Endothelial cell of umbilical vein (primary cell): Measurements from ENCODE around the gene CLDN9. TPM values are rescaled to one million over a fixed set of nuclear protein-coding genes. Genes with fewer than 3 reads are reported as not detected.

Experiments used
- BruUV-seq: library from RNA; stranded (reverse); fragments of 400-500 nt; replicated peaks from 2 replicates; lab custom pipeline; 2021; lab: Mats Ljungman, UMichigan
- CTCF ChIA-PET: fragments of 300-600, 350-600 bp; sonication (Branson Sonifier 250); formaldehyde crosslinking; loops from one replicate; lab custom pipeline; 2021; ENCODE audit warnings: antibody characterized with exemption, inconsistent platforms; lab: Charles Lee
- POLR2A ChIA-PET: fragments of 300-600, 350-600 bp; sonication (Branson Sonifier 250); formaldehyde crosslinking; loops from one replicate; lab custom pipeline; 2021; ENCODE audit warnings: antibody characterized with exemption, inconsistent platforms; lab: Charles Lee
- DNase-seq: peaks from one replicate; pipeline ENCODE4 v3.0.0-alpha.2; 2011; ENCODE audit warnings: low read depth, low spot score
- FAIRE-seq: peaks from 2 replicates; lab custom pipeline; 2011; peaks lifted over from hg19 to GRCh38; lab: Jason Lieb, UNC
- H2AFZ ChIP-seq: 2 replicates; pipeline ENCODE4 v1.6.0; 2012; ENCODE audit warnings: low read depth, low read length, control low read depth, inconsistent platforms
- H3K27ac ChIP-seq: 2 replicates; pipeline ENCODE4 v1.5.1; 2011; ENCODE audit warnings: low read depth, mild to moderate bottlenecking, control low read depth, low read length, moderate library complexity; ENCODE audit not compliant: insufficient read depth
- H3K27me3 ChIP-seq, 2 experiments: 2 replicates each; pipeline versions ENCODE4 v1.6.0 to v1.6.1; 2011; ENCODE audit warnings: low read length in 2 of 2, mixed read lengths in 1 of 2; ENCODE audit not compliant: control insufficient read depth in 2 of 2, insufficient read depth in 2 of 2
- H3K36me3 ChIP-seq, 2 experiments: 2 replicates in 1 of 2; 3 replicates in 1 of 2; pipeline ENCODE4 v1.5.1; 2011; ENCODE audit warnings: low read length in 2 of 2, mild to moderate bottlenecking in 1 of 2, moderate library complexity in 1 of 2; ENCODE audit not compliant: control insufficient read depth in 2 of 2, insufficient read depth in 2 of 2; ENCODE audit errors: extremely low read depth in 1 of 2
- H3K4me1 ChIP-seq: 3 replicates; pipeline ENCODE4 v1.5.1; 2011; ENCODE audit warnings: mild to moderate bottlenecking, low read length; ENCODE audit not compliant: control insufficient read depth, insufficient read depth; ENCODE audit errors: extremely low read depth
- H3K4me2 ChIP-seq: 2 replicates; pipeline ENCODE4 v1.6.1; 2011; ENCODE audit warnings: low read length, control low read depth, mixed read lengths; ENCODE audit not compliant: insufficient read depth
- H3K4me3 ChIP-seq, 3 experiments: fragments of 200-600 bp in 1 of 3; sonication (generic), shearing (Covaris generic) in 1 of 3; replicated peaks in 1 of 3; 2 replicates each; pipeline ENCODE4 v1.5.1; 2011 to 2016; ENCODE audit warnings: control low read depth in 3 of 3, low read length in 3 of 3, mild to moderate bottlenecking in 2 of 3, inconsistent platforms in 1 of 3, low read depth in 1 of 3, moderate library complexity in 1 of 3; ENCODE audit not compliant: insufficient read depth in 1 of 3
- H3K79me2 ChIP-seq: 2 replicates; pipeline ENCODE4 v1.6.0; 2012; ENCODE audit warnings: low read length, inconsistent platforms; ENCODE audit not compliant: control insufficient read depth, insufficient read depth
- H3K9ac ChIP-seq: replicated peaks from 2 replicates; pipeline ENCODE3; 2011; ENCODE audit warnings: low read length, control low read depth; ENCODE audit not compliant: insufficient read depth; ENCODE audit errors: extremely low read depth
- H3K9me1 ChIP-seq: replicated peaks from 3 replicates; pipeline ENCODE4 v1.6.0; 2011; ENCODE audit warnings: mild to moderate bottlenecking, low read length; ENCODE audit not compliant: control insufficient read depth, insufficient read depth; ENCODE audit errors: extremely low read depth
- H3K9me3 ChIP-seq: replicated peaks from 2 replicates; pipeline ENCODE4 v1.5.1; 2012; ENCODE audit warnings: low read length, inconsistent platforms; ENCODE audit not compliant: control insufficient read depth, insufficient read depth
- H4K20me1 ChIP-seq: replicated peaks from 2 replicates; pipeline ENCODE3; 2011; ENCODE audit warnings: mild to moderate bottlenecking, low read length; ENCODE audit not compliant: control insufficient read depth, insufficient read depth; ENCODE audit errors: extremely low read depth
- FOS ChIP-seq: IDR thresholded peaks from 2 replicates; pipeline ENCODE4 v1.6.1; 2011; ENCODE audit warnings: mild to moderate bottlenecking, low read length, moderate library complexity, borderline replicate concordance; ENCODE audit not compliant: insufficient read depth
- GATA2 ChIP-seq: IDR thresholded peaks from 2 replicates; pipeline ENCODE4 v1.7.0; 2011; ENCODE audit warnings: low read depth, mild to moderate bottlenecking, moderate library complexity, mixed read lengths, low read length; ENCODE audit not compliant: insufficient read length, insufficient read depth
- JUN ChIP-seq: IDR thresholded peaks from 2 replicates; pipeline ENCODE4 v1.6.1; 2011; ENCODE audit warnings: borderline replicate concordance, low read depth; ENCODE audit not compliant: insufficient read length, insufficient read depth
- MYC ChIP-seq: IDR thresholded peaks from one replicate; pipeline ENCODE4 v1.6.1; 2011; ENCODE audit warnings: mild to moderate bottlenecking, low read depth, low read length
- POLR2A ChIP-seq: IDR thresholded peaks from 2 replicates; pipeline ENCODE4 v1.6.1; 2012; ENCODE audit warnings: low read depth, mild to moderate bottlenecking, control low read depth, low read length
- POLR2AphosphoS5 ChIP-seq: IDR thresholded peaks from 2 replicates; pipeline ENCODE4 v1.6.1; 2012; ENCODE audit warnings: low read depth, mild to moderate bottlenecking, control low read depth, low read length, moderate library complexity; ENCODE audit not compliant: insufficient read depth
- dilution Hi-C: fragments of 300-500 bp; cut with MboI; formaldehyde crosslinking; loops from one replicate; pipeline ENCODE4 v1.15.0; 2019; ENCODE audit warnings: low sequenced_read_pairs; ENCODE audit not compliant: extremely low pct_ligation_motif_present
- intact Hi-C: fragments of 100-400 bp; cut with micrococcal nuclease; formaldehyde crosslinking; loops from one replicate; pipeline ENCODE4 v1.10.0; 2022
- polyA plus RNA-seq, 4 experiments: library from polyadenylated mRNA; depleted of rRNA in 3 of 4; stranded (reverse) in 3 of 4; unstranded in 1 of 4; fragments of >200 nt; gene quantifications; 2 replicates each; pipeline versions ENCODE4 v1.2.1 to v1.2.3, GENCODE V29; 2011 to 2012; ENCODE audit warnings: missing spikeins in 1 of 4
- total RNA-seq: library from RNA; stranded (reverse); gene quantifications from 2 replicates; pipeline ENCODE4 v1.2.3, GENCODE V29; 2021
- TF ChIP-seq, protein P1 (sequence below), 2 donors: IDR thresholded peaks; 1 replicate in 1 of 2; 2 replicates in 1 of 2; pipeline ENCODE4 v1.5.1; 2011; ENCODE audit warnings: low read length in 2 of 2, mild to moderate bottlenecking in 2 of 2, moderate library complexity in 2 of 2, control low read depth in 1 of 2, inconsistent platforms in 1 of 2, low read depth in 1 of 2; ENCODE audit not compliant: insufficient read depth in 1 of 2; ENCODE audit errors: extremely low read depth in 1 of 2
- TF ChIP-seq, protein P2 (sequence below): IDR thresholded peaks from 2 replicates; pipeline ENCODE4 v1.6.1; 2011; ENCODE audit not compliant: insufficient read depth, insufficient read length

CLDN9 gene
- total and polyA plus RNA-seq, 2 donors (not counting 3 experiments of a cell fraction or from before 2014, with no cell fraction given), result 0.06 TPM; not detected in 1

DNA sequence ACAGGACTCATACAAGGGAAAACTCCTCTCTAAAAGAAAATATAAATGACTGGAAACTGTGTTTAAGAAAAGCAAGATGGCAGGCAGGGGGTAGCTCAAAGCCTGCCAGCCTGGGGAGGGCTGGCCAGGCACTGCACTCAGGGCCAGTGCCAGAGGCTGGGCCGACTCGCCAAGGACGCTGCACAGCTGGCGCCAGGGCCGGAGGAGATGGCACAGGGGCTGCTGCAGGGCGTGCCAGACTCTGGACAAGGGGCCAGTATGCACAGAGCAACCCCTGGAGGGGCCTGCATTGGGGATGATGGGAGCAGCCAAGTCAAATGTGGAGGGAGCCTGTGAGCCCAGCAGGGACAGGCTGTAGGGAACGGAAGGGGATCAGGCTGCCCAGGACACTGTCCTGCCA is 36.5 kb upstream of the CLDN9 start:
- H2AFZ ChIP-seq, result no peak overlapping the region

More for the DNA sequence above, 36.5 kb upstream of the CLDN9 start:
- H4K20me1 ChIP-seq, result no peaks in the 10 kb centered on the region
- no peak for DNase-seq
- no peak for FAIRE-seq
- intact Hi-C loops (no loop called here), dilution Hi-C loops (no loop called here)
- TF ChIP-seq, protein P1, sequence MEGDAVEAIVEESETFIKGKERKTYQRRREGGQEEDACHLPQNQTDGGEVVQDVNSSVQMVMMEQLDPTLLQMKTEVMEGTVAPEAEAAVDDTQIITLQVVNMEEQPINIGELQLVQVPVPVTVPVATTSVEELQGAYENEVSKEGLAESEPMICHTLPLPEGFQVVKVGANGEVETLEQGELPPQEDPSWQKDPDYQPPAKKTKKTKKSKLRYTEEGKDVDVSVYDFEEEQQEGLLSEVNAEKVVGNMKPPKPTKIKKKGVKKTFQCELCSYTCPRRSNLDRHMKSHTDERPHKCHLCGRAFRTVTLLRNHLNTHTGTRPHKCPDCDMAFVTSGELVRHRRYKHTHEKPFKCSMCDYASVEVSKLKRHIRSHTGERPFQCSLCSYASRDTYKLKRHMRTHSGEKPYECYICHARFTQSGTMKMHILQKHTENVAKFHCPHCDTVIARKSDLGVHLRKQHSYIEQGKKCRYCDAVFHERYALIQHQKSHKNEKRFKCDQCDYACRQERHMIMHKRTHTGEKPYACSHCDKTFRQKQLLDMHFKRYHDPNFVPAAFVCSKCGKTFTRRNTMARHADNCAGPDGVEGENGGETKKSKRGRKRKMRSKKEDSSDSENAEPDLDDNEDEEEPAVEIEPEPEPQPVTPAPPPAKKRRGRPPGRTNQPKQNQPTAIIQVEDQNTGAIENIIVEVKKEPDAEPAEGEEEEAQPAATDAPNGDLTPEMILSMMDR (IDR thresholded peaks at IDR 0.05; ENCODE audit: extremely low read depth in 1 of 2, insufficient read depth in 1 of 2, low read depth in 1 of 2, low read length in 2 of 2), result no peak
- TF ChIP-seq POLR2A, result no peak
- no peak for TF ChIP-seq JUN
- TF ChIP-seq, protein P2, sequence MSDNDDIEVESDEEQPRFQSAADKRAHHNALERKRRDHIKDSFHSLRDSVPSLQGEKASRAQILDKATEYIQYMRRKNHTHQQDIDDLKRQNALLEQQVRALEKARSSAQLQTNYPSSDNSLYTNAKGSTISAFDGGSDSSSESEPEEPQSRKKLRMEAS, result no peak
- no peak for TF ChIP-seq GATA2
- TF ChIP-seq POLR2AphosphoS5, result no peak
- no peak for TF ChIP-seq FOS
- no peak for TF ChIP-seq MYC
- ChIA-PET CTCF (no interaction called here), POLR2A (no interaction called here)
- no peak overlapping the region for H3K4me3 ChIP-seq
- no peaks in the 10 kb centered on the region for H3K9me1 ChIP-seq
- H3K27ac ChIP-seq, result no peak overlapping the region
- no peak overlapping the region for H3K4me2 ChIP-seq
- BruUV-seq, result no TSS peak
- H3K36me3 ChIP-seq, result peaks cover 0 to 2% of the 10 kb centered on the region in 2 experiments
- H3K27me3 ChIP-seq, result no peaks in the 10 kb centered on the region
- H3K4me1 ChIP-seq, result peaks cover 10% of the 10 kb centered on the region
- no peaks in the 10 kb centered on the region for H3K9me3 ChIP-seq
- peaks cover 5% of the 10 kb centered on the region for H3K79me2 ChIP-seq
- H3K9ac ChIP-seq, result no peak overlapping the region
